AG04450 (cell line): Measurements from ENCODE around the gene MCM3AP. TPM values are rescaled to one million over a fixed set of nuclear protein-coding genes. Genes with fewer than 3 reads are reported as not detected.

Experiments used
- CTCF ChIA-PET: fragments of 300-600, 350-600 bp; formaldehyde crosslinking; extraction: SDS; loops from one replicate; lab custom pipeline; 2022; ENCODE audit warnings: antibody characterized with exemption, inconsistent platforms; lab: Charles Lee
- POLR2A ChIA-PET: fragments of 350-600 bp; formaldehyde crosslinking; extraction: SDS; loops from one replicate; lab custom pipeline; 2021; ENCODE audit warnings: antibody characterized with exemption, inconsistent platforms; lab: Yijun Ruan, JAX
- DNase-seq: peaks from one replicate; pipeline ENCODE4 v3.0.0-alpha.2; 2011; ENCODE audit warnings: low read depth, low spot score
- H3K27ac ChIP-seq: one replicate; pipeline ENCODE4 v1.5.1; 2012; ENCODE audit warnings: low read depth, low read length, control low read depth
- H3K27me3 ChIP-seq: one replicate; pipeline ENCODE4 v1.6.0; 2012; ENCODE audit warnings: low read length; ENCODE audit not compliant: control insufficient read depth, insufficient read depth
- H3K4me3 ChIP-seq: 2 replicates; pipeline ENCODE4 v1.5.1; 2011; ENCODE audit warnings: mild to moderate bottlenecking, low read depth, low read length, control low read depth
- H3K9me3 ChIP-seq: 2 replicates; pipeline ENCODE4 v1.5.1; 2012; ENCODE audit warnings: low read length; ENCODE audit not compliant: control insufficient read depth, insufficient read depth
- CTCF ChIP-seq: IDR thresholded peaks from 2 replicates; pipeline ENCODE4 v1.5.1; 2011; ENCODE audit warnings: low read depth, low read length, control low read depth, inconsistent platforms
- polyA plus RNA-seq: library from polyadenylated mRNA; depleted of rRNA; stranded (reverse); fragments of >200 nt; gene quantifications from 2 replicates; pipeline ENCODE4 v1.2.3, GENCODE V29; 2011

MCM3AP gene
- polyA plus RNA-seq, 1 experiment = 43.7 TPM

GRCh38 chr21:46220847-46221246 is 64.6 kb downstream of the MCM3AP start:
- POLR2A ChIA-PET = no interaction called here
- Histone ChIP-seq H3K9me3 (no peaks in the 10 kb centered on the region; the same call in 1 of the 2 replicates), H3K27ac (no peak overlapping the region), H3K4me3 (no peak overlapping the region), H3K27me3 (no peaks in the 10 kb centered on the region)
- DNase-seq = no peak
- no peak for TF ChIP-seq CTCF
- CTCF ChIA-PET = no interaction called here

- POLR2A ChIA-PET = no interaction called here
- CTCF ChIA-PET = no interaction called here
- no peaks in the 10 kb centered on the region; the same call in 1 of the 2 replicates for H3K9me3 ChIP-seq
- H3K27ac ChIP-seq = no peak overlapping the region
- H3K4me3 ChIP-seq = no peak overlapping the region
- no peak for TF ChIP-seq CTCF
- H3K27me3 ChIP-seq = no peaks in the 10 kb centered on the region
- DNase-seq = no peak
Observed at GRCh38 chr21:46220275-46220810, 65.1 kb downstream of the MCM3AP start.

GRCh38 chr21:46219591-46220239 is 65.7 kb downstream of the MCM3AP start:
- DNase-seq = no peak
- no peaks in the 10 kb centered on the region for H3K27me3 ChIP-seq
- no peaks in the 10 kb centered on the region; the same call in 1 of the 2 replicates for H3K9me3 ChIP-seq
- no peak overlapping the region for H3K27ac ChIP-seq
- ChIA-PET CTCF (interaction anchor here (0.5 kb wide), 1 partner anchor 416 kb away, joined by 3 read pairs; the partner anchor contains the start of gene PRMT2), POLR2A (no interaction called here)
- TF ChIP-seq CTCF = no peak
- no peak overlapping the region for H3K4me3 ChIP-seq

GRCh38 chr21:46218906-46219590 is 66.4 kb downstream of the MCM3AP start:
- H3K27me3 ChIP-seq = no peaks in the 10 kb centered on the region
- H3K9me3 ChIP-seq = no peaks in the 10 kb centered on the region; the same call in 1 of the 2 replicates
- DNase-seq = no peak
- ChIA-PET CTCF (no interaction called here), POLR2A (no interaction called here)
- no peak overlapping the region for H3K27ac ChIP-seq
- TF ChIP-seq CTCF = no peak
- no peak overlapping the region for H3K4me3 ChIP-seq

GRCh38 chr21:46217511-46218196 is 67.8 kb downstream of the MCM3AP start:
- no peaks in the 10 kb centered on the region; the same call in 1 of the 2 replicates for H3K9me3 ChIP-seq
- H3K27ac ChIP-seq = no peak overlapping the region
- CTCF ChIA-PET = no interaction called here
- POLR2A ChIA-PET = no interaction called here
- DNase-seq = no peak
- TF ChIP-seq CTCF = no peak
- H3K27me3 ChIP-seq = no peaks in the 10 kb centered on the region
- H3K4me3 ChIP-seq = no peak overlapping the region
